Pancreas (tissue), 10 donors: ENCODE measurements around the gene CYB561D1. TPM values are rescaled to one million over a fixed set of nuclear protein-coding genes. Genes with fewer than 3 reads are reported as not detected.
"Not testable (repeated sequence)": the region's sequence is repeated elsewhere in the genome, so short reads cannot be mapped to it uniquely, and the experiment has no call there.

Experiments used
- ATAC-seq, 4 donors: fragments of 200-7000 bp; cut with Tn5 transposase; one replicate each; pipeline versions ENCODE4 v1.8.0 to v1.9.1; 2020; ENCODE audit warnings: mild to moderate bottlenecking in 4 of 4, moderate library complexity in 4 of 4
- DNase-seq, 6 donors: peaks; one replicate each; pipeline ENCODE4 v3.0.0-alpha.2; 2020
- FAIRE-seq: peaks from 2 replicates; lab custom pipeline; 2012; peaks lifted over from hg19 to GRCh38; lab: Jason Lieb, UNC
- H3K27ac ChIP-seq, 4 donors: fragments of 200-600 bp; sonication (generic); 1 replicate in 3 of 4; 2 replicates in 1 of 4; pipeline versions ENCODE4 v1.5.0 to v1.8.0; 2020
- H3K27me3 ChIP-seq, 4 donors: fragments of 200-600 bp; one replicate each; pipeline ENCODE4 v1.8.0; 2021
- H3K36me3 ChIP-seq, 3 donors: fragments of 200-600 bp; sonication (generic) in 1 of 3; one replicate each; pipeline versions ENCODE4 v1.5.0 to v1.8.0; 2020 to 2021
- H3K4me1 ChIP-seq, 3 donors: fragments of 200-600 bp; one replicate each; pipeline ENCODE4 v1.8.0; 2021
- H3K4me3 ChIP-seq, 4 donors: fragments of 200-600 bp; sonication (generic) in 2 of 4; one replicate each; pipeline versions ENCODE4 v1.5.0 to v1.8.0; 2020 to 2021
- H3K9me3 ChIP-seq, 4 donors: fragments of 200-600 bp; one replicate each; pipeline ENCODE4 v1.8.0; 2021
- CTCF ChIP-seq, 4 donors: fragments of 200-600 bp; sonication (generic) in 3 of 4; IDR thresholded peaks; one replicate each; pipeline versions ENCODE4 v1.5.0 to v1.8.0; 2021; ENCODE audit warnings: antibody characterized with exemption in 4 of 4
- WGBS, 2 donors: extraction: QIAGEN DNeasy Blood & Tissue Kit; methylation state at CpG; one replicate each; pipeline ENCODE4 v1.1.7; 2013; 5-methylcytosine and 5-hydroxymethylcytosine counted together
- intact Hi-C, 3 donors: fragments of 100-400 bp; cut with DNase I; formaldehyde crosslinking; loops; one replicate each; pipeline versions ENCODE4 v1.11.1 to v1.14.2; 2022
- polyA plus RNA-seq, 2 donors: library from polyadenylated mRNA; stranded (reverse); fragments of 200-250 nt; gene quantifications; one replicate each; pipeline ENCODE4 v1.2.3, GENCODE V29; 2013
- total RNA-seq, 6 donors: library from RNA; stranded (reverse); fragmentation: NEBNext Ultra II Directional in 4 of 6; extraction: Animal tissue kit (Norgen Biotek cat#: 25700) in 4 of 6; gene quantifications; one replicate each; pipeline versions ENCODE4 v1.2.1 to v1.2.4, GENCODE V29; 2021 to 2023
- donor health status: healthy with polysubstance abuse.
- donor health status: DM: no; HTN: no; CAD: no; lungs with moderate emphysema.
- donor health status: DM: no; HTN: no; CAD: no.
- donor health status: control.
- donor health status: control.
- donor health status: Bipolar disorder and iron deficiency.
- donor health status: DM: yes; HTN: yes; CAD: no.
- donor health status: DM: no; HTN: no; CAD: no.
- donor health status: DM: no; HTN: no; CAD: no.
- donor health status: DM: yes; HTN: yes; CAD: no.

CYB561D1 gene
- total RNA-seq: 10 to 100 TPM in 3 of 6 donors, 1 to 10 TPM in 3; 8.1 to 11.6 (median 9.7) TPM
- polyA plus RNA-seq: 1 to 10 TPM; 5.1 to 7.1 TPM

GRCh38 chr1:109493805-109494539 is at the start of gene CYB561D1:
Gene CYB561D1, plus strand, starts transcription at chr1:109494094. Its CDS starts 46 bp downstream, at chr1:109494140.
- DNase-seq: peak; percentile 83 to 96 (median 89)
- Histone ChIP-seq H3K9me3 (no peaks in the 10 kb centered on the region), H3K27me3 (no peaks in the 10 kb centered on the region), H3K36me3 (peaks cover 0 to 10% (median 3%) of the 10 kb centered on the region in 3 donors), H3K4me3 (peak within 1 kb of the TSS; percentile 58 to 100 (median 82)), H3K27ac (peak within 1 kb of the TSS in 2 of 4 donors; percentile 28 to 73), H3K4me1 (peaks cover 0 to 7% (median 6%) of the 10 kb centered on the region in 3 donors)
- intact Hi-C loops: loop anchor here in 1 of 3 donors (5.0 kb wide), 1 partner anchor 38 kb away; no protein-coding TSS in a partner anchor
- peak; percentile 91 to 98 (median 96) for TF ChIP-seq CTCF (IDR thresholded peaks at IDR 0.05)
- FAIRE-seq: no peak
- 0% methylated on average over 42 to 44 of the region's 44 CpGs for WGBS, 2 donors
- peak; percentile 95 to 98 (median 96) for ATAC-seq

GRCh38 chr1:109444346-109444745 is 49.5 kb upstream of the CYB561D1 start:
- WGBS, 2 donors: 81 to 86% methylated on average over 1 of the region's 1 CpG

GRCh38 chr1:109445949-109446695 is 47.8 kb upstream of the CYB561D1 start:
- H3K4me3 ChIP-seq, H3K4me1 ChIP-seq, ATAC-seq, H3K27me3 ChIP-seq, FAIRE-seq, H3K9me3 ChIP-seq, DNase-seq, intact Hi-C loops, H3K27ac ChIP-seq, H3K36me3 ChIP-seq: not testable (repeated sequence)
- WGBS, 2 donors: 54 to 62% methylated on average over 11 of the region's 11 CpGs

More at GRCh38 chr1:109444346-109444745, 49.5 kb upstream of the CYB561D1 start:
- Histone ChIP-seq H3K9me3 (no peaks in the 10 kb centered on the region), H3K36me3 (no peaks in the 10 kb centered on the region), H3K27me3 (no peaks in the 10 kb centered on the region), H3K4me3 (no peak overlapping the region), H3K4me1 (no peaks in the 10 kb centered on the region), H3K27ac (no peak overlapping the region)
- FAIRE-seq (no peak), ATAC-seq (no peak), DNase-seq (no peak)
- TF ChIP-seq CTCF (IDR thresholded peaks at IDR 0.05): no peak
- intact Hi-C loops: no loop called here

GRCh38 chr1:109447524-109447923 is 46.4 kb upstream of the CYB561D1 start:
- no peak for FAIRE-seq
- TF ChIP-seq CTCF (IDR thresholded peaks at IDR 0.05): no peak
- 72 to 82% methylated on average over 4 of the region's 4 CpGs for WGBS, 2 donors

GRCh38 chr1:109454497-109455133 is 39.3 kb upstream of the CYB561D1 start:
- DNase-seq (no peak), ATAC-seq (no peak), FAIRE-seq (no peak)
- Histone ChIP-seq H3K9me3 (no peaks in the 10 kb centered on the region), H3K4me1 (no peaks in the 10 kb centered on the region), H3K4me3 (no peak overlapping the region), H3K36me3 (no peaks in the 10 kb centered on the region), H3K27ac (no peak overlapping the region), H3K27me3 (peaks cover 0 to 3% (median 0%) of the 10 kb centered on the region in 4 donors)
- intact Hi-C loops: no loop called here
- no peak for TF ChIP-seq CTCF (IDR thresholded peaks at IDR 0.05)
- 91 to 92% methylated on average over 1 of the region's 1 CpG for WGBS, 2 donors

More at GRCh38 chr1:109447524-109447923, 46.4 kb upstream of the CYB561D1 start:
- Histone ChIP-seq H3K27me3 (peaks cover 0 to 3% (median 0%) of the 10 kb centered on the region in 4 donors), H3K27ac (no peak overlapping the region), H3K4me1 (no peaks in the 10 kb centered on the region), H3K4me3 (no peak overlapping the region), H3K9me3 (no peaks in the 10 kb centered on the region), H3K36me3 (no peaks in the 10 kb centered on the region)
- no peak for DNase-seq
- no peak for ATAC-seq
- intact Hi-C loops: no loop called here
